ENCODE measurements around the gene ZP3.
"Not testable (repeated sequence)": the region's sequence is repeated elsewhere in the genome, so short reads cannot be mapped to it uniquely, and the experiment has no call there.

Gene ZP3

DNA sequence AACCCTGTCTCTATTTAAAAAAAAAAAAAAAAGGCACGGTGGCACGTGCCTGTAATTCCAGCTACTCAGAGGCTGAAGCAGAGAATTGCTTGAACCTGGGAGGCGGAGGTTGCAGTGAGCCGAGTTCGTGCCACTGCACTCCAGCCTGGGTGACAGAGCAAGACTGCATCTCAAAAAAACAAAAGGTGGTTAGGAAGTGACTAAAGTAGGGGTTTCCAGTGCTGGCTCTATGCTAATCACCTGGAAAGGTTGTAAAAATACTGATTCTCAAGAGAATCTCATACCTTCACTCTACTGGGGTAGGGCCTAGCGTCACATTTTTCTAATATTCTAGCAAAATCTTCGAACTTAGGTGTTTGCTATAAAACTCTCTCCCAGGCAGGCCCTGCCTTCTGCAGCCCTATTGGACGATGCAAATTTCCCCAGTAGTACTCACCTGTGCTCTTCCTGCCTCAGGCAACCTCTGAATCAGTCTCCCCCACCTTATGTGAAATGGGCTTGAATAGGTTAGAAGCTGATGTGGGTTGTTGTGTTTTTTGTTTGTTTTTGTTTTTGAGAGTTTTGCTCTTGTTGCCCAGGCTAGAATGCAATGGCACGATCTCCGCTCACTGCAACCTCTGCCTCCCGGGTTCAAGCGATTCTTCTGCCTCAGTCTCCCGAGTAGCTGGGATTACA is 3.5 kb downstream of the ZP3 start:
- H3K4me3 ChIP-seq (ENCODE audit: low read length), result no peak overlapping the region
- H3K36me3 ChIP-seq (ENCODE audit: control insufficient read depth, low read depth, low read length), result no peaks in the 10 kb centered on the region
- H3K9ac ChIP-seq (ENCODE audit: low read length), result no peak overlapping the region
- H3K9me3 ChIP-seq (ENCODE audit: control insufficient read depth, low read depth, low read length), result no peaks in the 10 kb centered on the region
- H3K4me1 ChIP-seq (ENCODE audit: control insufficient read depth, low read depth, low read length), result peaks cover 8% of the 10 kb centered on the region
- H3K27ac ChIP-seq (ENCODE audit: low read length), result no peak overlapping the region
- no peaks in the 10 kb centered on the region for H3K27me3 ChIP-seq (ENCODE audit: control insufficient read depth, insufficient read depth, low read length)

- Histone ChIP-seq H3K4me3 (ENCODE audit: low read length) (no peak overlapping the region), H3K9me3 (ENCODE audit: control insufficient read depth, low read depth, low read length) (no peaks in the 10 kb centered on the region), H3K27ac (ENCODE audit: low read length) (no peak overlapping the region), H3K36me3 (ENCODE audit: control insufficient read depth, low read depth, low read length) (no peaks in the 10 kb centered on the region), H3K4me1 (ENCODE audit: control insufficient read depth, low read depth, low read length) (no peaks in the 10 kb centered on the region), H3K9ac (ENCODE audit: low read length) (no peak overlapping the region), H3K27me3 (ENCODE audit: control insufficient read depth, insufficient read depth, low read length) (no peaks in the 10 kb centered on the region)
Observed at GRCh38 chr7:76428868-76429805, 4.4 kb downstream of the ZP3 start.

GRCh38 chr7:76430211-76430610 is 5.5 kb downstream of the ZP3 start:
- Histone ChIP-seq H3K4me1 (ENCODE audit: control insufficient read depth, low read depth, low read length) (no peaks in the 10 kb centered on the region), H3K9me3 (ENCODE audit: control insufficient read depth, low read depth, low read length) (no peaks in the 10 kb centered on the region), H3K27me3 (ENCODE audit: control insufficient read depth, insufficient read depth, low read length) (no peaks in the 10 kb centered on the region), H3K36me3 (ENCODE audit: control insufficient read depth, low read depth, low read length) (no peaks in the 10 kb centered on the region), H3K9ac (ENCODE audit: low read length) (no peak overlapping the region), H3K4me3 (ENCODE audit: low read length) (no peak overlapping the region), H3K27ac (ENCODE audit: low read length) (no peak overlapping the region)

DNA sequence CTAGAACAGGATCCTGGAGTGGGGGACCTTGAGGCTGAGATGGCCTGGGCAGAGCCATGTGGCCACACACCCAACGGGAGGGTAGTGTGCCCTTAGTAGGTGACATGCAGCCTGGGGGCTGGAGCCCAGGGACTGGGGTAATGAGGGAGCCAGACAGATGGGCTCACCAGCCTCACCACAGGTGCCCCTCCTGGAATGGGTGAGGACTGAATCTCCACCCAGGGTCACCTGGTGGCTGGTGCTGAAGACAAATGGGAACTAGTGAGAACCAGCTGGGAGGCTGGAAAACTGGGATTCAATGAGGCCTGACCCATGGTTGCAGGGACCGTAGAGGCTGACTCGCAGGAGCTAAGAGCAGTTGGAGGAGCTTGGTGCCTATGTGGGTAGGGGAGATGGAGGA is 6.1 kb downstream of the ZP3 start:
- Histone ChIP-seq H3K36me3 (ENCODE audit: control insufficient read depth, low read depth, low read length) (no peaks in the 10 kb centered on the region), H3K27ac (ENCODE audit: low read length) (no peak overlapping the region), H3K27me3 (ENCODE audit: control insufficient read depth, insufficient read depth, low read length) (no peaks in the 10 kb centered on the region), H3K4me3 (ENCODE audit: low read length) (no peak overlapping the region), H3K9ac (ENCODE audit: low read length) (no peak overlapping the region), H3K9me3 (ENCODE audit: control insufficient read depth, low read depth, low read length) (no peaks in the 10 kb centered on the region), H3K4me1 (ENCODE audit: control insufficient read depth, low read depth, low read length) (no peaks in the 10 kb centered on the region)

- H3K9me3 ChIP-seq (ENCODE audit: control insufficient read depth, low read depth, low read length); H3K4me3 ChIP-seq (ENCODE audit: low read length); H3K4me1 ChIP-seq (ENCODE audit: control insufficient read depth, low read depth, low read length); H3K27me3 ChIP-seq (ENCODE audit: control insufficient read depth, insufficient read depth, low read length); H3K36me3 ChIP-seq (ENCODE audit: control insufficient read depth, low read depth, low read length); H3K27ac ChIP-seq (ENCODE audit: low read length); H3K9ac ChIP-seq (ENCODE audit: low read length): not testable (repeated sequence)
Observed at GRCh38 chr7:76437873-76438272, 13.1 kb downstream of the ZP3 start.

GRCh38 chr7:76439120-76439888 is 14.6 kb downstream of the ZP3 start:
- not testable (repeated sequence) for H3K9me3 ChIP-seq (ENCODE audit: control insufficient read depth, low read depth, low read length); H3K36me3 ChIP-seq (ENCODE audit: control insufficient read depth, low read depth, low read length); H3K27ac ChIP-seq (ENCODE audit: low read length); H3K27me3 ChIP-seq (ENCODE audit: control insufficient read depth, insufficient read depth, low read length); H3K4me1 ChIP-seq (ENCODE audit: control insufficient read depth, low read depth, low read length); H3K4me3 ChIP-seq (ENCODE audit: low read length); H3K9ac ChIP-seq (ENCODE audit: low read length)

DNA sequence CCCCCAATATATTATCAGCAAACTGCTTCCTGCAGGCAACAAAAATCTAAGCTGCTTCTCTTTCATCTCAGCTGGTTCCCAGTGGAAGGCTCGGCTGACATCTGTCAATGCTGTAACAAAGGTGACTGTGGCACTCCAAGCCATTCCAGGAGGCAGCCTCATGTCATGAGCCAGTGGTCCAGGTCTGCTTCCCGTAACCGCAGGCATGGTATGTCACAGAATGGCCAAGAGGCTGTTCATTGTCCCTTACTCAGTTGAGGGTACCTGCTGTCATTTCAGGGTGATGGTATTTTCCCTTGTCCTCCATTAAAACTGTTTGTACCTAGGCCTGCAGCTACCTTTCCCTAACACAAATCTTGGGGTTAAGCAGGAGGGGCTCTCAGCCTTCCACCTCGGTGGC is 15.7 kb downstream of the ZP3 start:
- not testable (repeated sequence) for H3K4me1 ChIP-seq (ENCODE audit: control insufficient read depth, low read depth, low read length); H3K4me3 ChIP-seq (ENCODE audit: low read length); H3K9me3 ChIP-seq (ENCODE audit: control insufficient read depth, low read depth, low read length); H3K27ac ChIP-seq (ENCODE audit: low read length); H3K36me3 ChIP-seq (ENCODE audit: control insufficient read depth, low read depth, low read length); H3K9ac ChIP-seq (ENCODE audit: low read length); H3K27me3 ChIP-seq (ENCODE audit: control insufficient read depth, insufficient read depth, low read length)

DNA sequence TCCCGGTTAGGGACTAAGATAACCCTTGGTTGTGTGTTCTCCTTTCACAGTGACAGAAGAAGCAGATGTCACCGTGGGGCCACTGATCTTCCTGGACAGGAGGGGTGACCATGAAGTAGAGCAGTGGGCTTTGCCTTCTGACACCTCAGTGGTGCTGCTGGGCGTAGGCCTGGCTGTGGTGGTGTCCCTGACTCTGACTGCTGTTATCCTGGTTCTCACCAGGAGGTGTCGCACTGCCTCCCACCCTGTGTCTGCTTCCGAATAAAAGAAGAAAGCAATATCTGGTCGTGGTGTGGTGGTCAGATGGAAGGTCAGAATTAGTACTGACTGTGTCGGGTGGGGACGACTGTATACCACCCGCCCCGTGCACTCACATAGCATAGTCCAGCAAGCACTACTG is 17.0 kb downstream of the ZP3 start:
- not testable (repeated sequence) for H3K4me1 ChIP-seq (ENCODE audit: control insufficient read depth, low read depth, low read length); H3K9me3 ChIP-seq (ENCODE audit: control insufficient read depth, low read depth, low read length); H3K9ac ChIP-seq (ENCODE audit: low read length); H3K27ac ChIP-seq (ENCODE audit: low read length); H3K36me3 ChIP-seq (ENCODE audit: control insufficient read depth, low read depth, low read length); H3K4me3 ChIP-seq (ENCODE audit: low read length); H3K27me3 ChIP-seq (ENCODE audit: control insufficient read depth, insufficient read depth, low read length)

DNA sequence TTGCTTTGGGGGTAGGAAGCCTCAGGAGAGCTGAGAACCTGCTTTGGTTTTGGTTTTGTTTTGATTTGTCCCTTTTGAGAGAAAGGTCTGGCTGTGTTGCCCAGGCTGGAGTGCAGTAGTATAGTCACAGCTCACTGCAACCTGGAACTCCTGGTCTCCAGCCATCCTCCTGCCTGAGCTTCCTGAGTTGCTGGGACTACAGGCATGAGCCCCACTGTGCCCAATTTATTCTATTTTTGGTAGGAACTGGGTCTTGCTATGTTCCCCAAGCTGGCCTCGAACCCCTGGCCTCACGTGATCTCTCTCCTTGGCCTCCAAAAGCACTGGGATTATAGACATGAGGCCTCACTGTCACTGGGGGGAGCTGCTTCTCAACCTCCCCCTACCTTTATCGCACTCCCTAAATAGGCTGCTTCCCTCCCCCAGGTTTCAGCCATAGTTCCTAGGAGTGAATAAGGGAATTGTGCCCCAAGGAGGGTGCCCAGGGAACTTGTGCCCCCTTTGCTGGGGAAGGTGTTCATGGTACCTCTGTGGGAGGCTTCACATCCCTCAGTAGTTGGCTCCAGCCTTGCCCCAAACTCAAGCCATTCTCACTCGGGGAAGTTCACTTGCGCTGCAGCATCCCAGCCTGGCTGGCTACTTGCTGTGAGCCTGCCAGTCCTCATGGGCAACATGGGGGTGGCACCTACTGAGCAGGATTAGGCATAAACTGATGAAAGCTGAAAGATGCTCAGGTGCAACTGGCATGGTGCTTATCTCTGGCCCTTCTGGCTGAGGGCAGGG is 18.1 kb downstream of the ZP3 start:
- H3K4me3 ChIP-seq (ENCODE audit: low read length); H3K27me3 ChIP-seq (ENCODE audit: control insufficient read depth, insufficient read depth, low read length); H3K4me1 ChIP-seq (ENCODE audit: control insufficient read depth, low read depth, low read length); H3K9me3 ChIP-seq (ENCODE audit: control insufficient read depth, low read depth, low read length); H3K9ac ChIP-seq (ENCODE audit: low read length); H3K36me3 ChIP-seq (ENCODE audit: control insufficient read depth, low read depth, low read length); H3K27ac ChIP-seq (ENCODE audit: low read length): not testable (repeated sequence)

GRCh38 chr7:76443846-76444245 is 19.1 kb downstream of the ZP3 start:
- not testable (repeated sequence) for H3K27ac ChIP-seq (ENCODE audit: low read length); H3K9ac ChIP-seq (ENCODE audit: low read length); H3K4me1 ChIP-seq (ENCODE audit: control insufficient read depth, low read depth, low read length); H3K9me3 ChIP-seq (ENCODE audit: control insufficient read depth, low read depth, low read length); H3K36me3 ChIP-seq (ENCODE audit: control insufficient read depth, low read depth, low read length); H3K27me3 ChIP-seq (ENCODE audit: control insufficient read depth, insufficient read depth, low read length); H3K4me3 ChIP-seq (ENCODE audit: low read length)

DNA sequence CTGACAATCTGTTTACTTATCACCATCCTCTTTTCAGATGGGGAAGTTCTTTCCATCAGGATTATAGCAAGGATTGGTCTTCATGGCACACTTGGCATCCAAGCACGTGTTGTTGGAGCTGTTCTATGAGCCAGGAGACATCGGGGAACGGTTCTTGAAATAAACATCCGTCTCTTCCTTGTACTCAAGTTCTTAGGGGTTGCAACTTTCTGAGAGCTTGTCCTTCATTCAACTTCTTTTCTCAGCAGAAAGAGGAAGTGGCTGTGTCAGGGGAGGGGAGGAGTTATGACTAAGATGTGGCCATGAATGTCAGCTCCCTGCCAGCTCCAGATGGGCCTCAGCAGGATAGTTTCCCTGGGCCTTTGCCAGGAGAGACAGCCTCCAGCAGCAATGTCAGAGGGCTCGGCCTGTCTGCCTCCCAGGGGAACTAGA is 20.8 kb downstream of the ZP3 start:
- not testable (repeated sequence) for H3K27ac ChIP-seq (ENCODE audit: low read length); H3K9ac ChIP-seq (ENCODE audit: low read length); H3K27me3 ChIP-seq (ENCODE audit: control insufficient read depth, insufficient read depth, low read length); H3K4me1 ChIP-seq (ENCODE audit: control insufficient read depth, low read depth, low read length); H3K36me3 ChIP-seq (ENCODE audit: control insufficient read depth, low read depth, low read length); H3K4me3 ChIP-seq (ENCODE audit: low read length); H3K9me3 ChIP-seq (ENCODE audit: control insufficient read depth, low read depth, low read length)

Measured in iPS-18a (cell line).